ENCODE results near the gene DHCR7.
"Not testable (repeated sequence)": the region's sequence is repeated elsewhere in the genome, so short reads cannot be mapped to it uniquely, and the experiment has no call there.

DNA sequence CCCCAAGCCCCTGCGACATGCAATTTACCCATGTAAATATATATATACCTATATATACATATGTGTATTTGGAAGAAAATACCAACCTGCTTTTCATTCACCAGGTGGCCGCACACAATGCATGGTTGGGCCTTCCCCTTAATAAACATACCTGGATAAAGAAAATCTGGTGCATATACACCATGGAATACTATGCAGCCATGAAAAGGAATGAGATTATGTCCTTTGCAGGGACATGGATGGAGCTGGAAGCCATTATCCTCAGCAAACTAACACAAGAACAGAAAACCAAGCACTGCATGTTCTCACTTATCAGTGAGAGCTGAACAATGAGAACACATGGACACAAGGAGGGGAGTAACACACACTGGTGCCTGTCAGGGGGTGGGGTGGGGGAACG lies 25.9 kb downstream of the DHCR7 start:
- TF ChIP-seq, protein P1, sequence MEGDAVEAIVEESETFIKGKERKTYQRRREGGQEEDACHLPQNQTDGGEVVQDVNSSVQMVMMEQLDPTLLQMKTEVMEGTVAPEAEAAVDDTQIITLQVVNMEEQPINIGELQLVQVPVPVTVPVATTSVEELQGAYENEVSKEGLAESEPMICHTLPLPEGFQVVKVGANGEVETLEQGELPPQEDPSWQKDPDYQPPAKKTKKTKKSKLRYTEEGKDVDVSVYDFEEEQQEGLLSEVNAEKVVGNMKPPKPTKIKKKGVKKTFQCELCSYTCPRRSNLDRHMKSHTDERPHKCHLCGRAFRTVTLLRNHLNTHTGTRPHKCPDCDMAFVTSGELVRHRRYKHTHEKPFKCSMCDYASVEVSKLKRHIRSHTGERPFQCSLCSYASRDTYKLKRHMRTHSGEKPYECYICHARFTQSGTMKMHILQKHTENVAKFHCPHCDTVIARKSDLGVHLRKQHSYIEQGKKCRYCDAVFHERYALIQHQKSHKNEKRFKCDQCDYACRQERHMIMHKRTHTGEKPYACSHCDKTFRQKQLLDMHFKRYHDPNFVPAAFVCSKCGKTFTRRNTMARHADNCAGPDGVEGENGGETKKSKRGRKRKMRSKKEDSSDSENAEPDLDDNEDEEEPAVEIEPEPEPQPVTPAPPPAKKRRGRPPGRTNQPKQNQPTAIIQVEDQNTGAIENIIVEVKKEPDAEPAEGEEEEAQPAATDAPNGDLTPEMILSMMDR (IDR thresholded peaks at IDR 0.05) = not testable (repeated sequence)
- TF ChIP-seq POLR2A (IDR thresholded peaks at IDR 0.05) = not testable (repeated sequence)
